Heart right ventricle (tissue), 16 donors: Measurements from ENCODE around the gene GCGR. TPM values are rescaled to one million over a fixed set of nuclear protein-coding genes. Genes with fewer than 3 reads are reported as not detected.

Experiments
- ATAC-seq, 8 donors: fragments of 200-7000 bp; cut with Tn5 transposase; one replicate each; pipeline ENCODE4 v1.9.1; 2020; ENCODE audit warnings: mild to moderate bottlenecking in 8 of 8, moderate library complexity in 8 of 8, moderate number of reproducible peaks in 1 of 8
- DNase-seq, 2 donors: peaks; one replicate each; pipeline ENCODE4 v3.0.0-alpha.2; 2020
- H3K27ac ChIP-seq, 10 donors: fragments of 200-600 bp; sonication (generic) in 2 of 10; one replicate each; pipeline versions ENCODE4 v1.5.0 to v1.8.0; 2020 to 2022; ENCODE audit warnings: mild to moderate bottlenecking in 3 of 10
- H3K27me3 ChIP-seq, 7 donors: fragments of 200-600 bp; one replicate each; pipeline ENCODE4 v1.8.0; 2021 to 2022; ENCODE audit warnings: mild to moderate bottlenecking in 2 of 7
- H3K36me3 ChIP-seq, 9 donors: fragments of 200-600 bp; sonication (generic) in 1 of 9; one replicate each; pipeline versions ENCODE4 v1.5.0 to v1.8.0; 2020 to 2022; ENCODE audit warnings: mild to moderate bottlenecking in 2 of 9
- H3K4me1 ChIP-seq, 9 donors: fragments of 200-600 bp; sonication (generic) in 1 of 9; one replicate each; pipeline versions ENCODE4 v1.5.0 to v1.8.0; 2020 to 2022; ENCODE audit warnings: mild to moderate bottlenecking in 4 of 9
- H3K4me3 ChIP-seq, 10 donors: fragments of 200-600 bp; sonication (generic) in 2 of 10; one replicate each; pipeline versions ENCODE4 v1.5.0 to v1.8.0; 2020 to 2022; ENCODE audit warnings: mild to moderate bottlenecking in 7 of 10, moderate library complexity in 2 of 10
- H3K9me3 ChIP-seq, 11 donors: fragments of 200-600 bp in 10 of 11; sonication (generic) in 2 of 11; one replicate each; pipeline versions ENCODE4 v1.5.0 to v1.8.0; 2013 to 2022; ENCODE audit warnings: mild to moderate bottlenecking in 2 of 11, control low read depth in 1 of 11, moderate library complexity in 1 of 11
- CTCF ChIP-seq, 9 donors: fragments of 200-600 bp; sonication (generic) in 2 of 9; IDR thresholded peaks; one replicate each; pipeline versions ENCODE4 v1.5.0 to v1.8.0; 2021 to 2022; ENCODE audit warnings: antibody characterized with exemption in 9 of 9, mild to moderate bottlenecking in 5 of 9, moderate library complexity in 1 of 9
- WGBS, 2 donors: extraction: QIAGEN DNeasy Blood & Tissue Kit; methylation state at CpG; one replicate each; pipeline ENCODE4 v1.1.7; 2013; ENCODE audit warnings: inconsistent platforms in 1 of 2; 5-methylcytosine and 5-hydroxymethylcytosine counted together
- intact Hi-C, 10 donors: fragments of 100-400 bp; cut with DNase I; formaldehyde crosslinking; loops; one replicate each; pipeline versions ENCODE4 v1.11.1 to v1.14.2; 2022
- polyA plus RNA-seq, 2 donors: library from polyadenylated mRNA; stranded (reverse); fragments of 200-250 nt; gene quantifications; one replicate each; pipeline ENCODE4 v1.2.3, GENCODE V29; 2013
- total RNA-seq, 10 donors: library from RNA; stranded (reverse); fragmentation: NEBNext Ultra II Directional in 3 of 10; extraction: Animal tissue kit (Norgen Biotek cat#: 25700) in 3 of 10; gene quantifications; one replicate each; pipeline versions ENCODE4 v1.2.1 to v1.2.4, GENCODE V29; 2021 to 2023
- donor health status: Arrhythmogenic right ventricular cardiomyopathy.
- donor health status: ischemic (EF 13 %, LVEDD 7.1; RV severe dilation, severe dysfunction).
- donor health status: healthy with polysubstance abuse.
- donor health status: DM: no; HTN: yes; CAD: no.
- donor health status: DM: no; HTN: no; CAD: no.
- donor health status: ischemic (EF 25% LVEDD 6.9; RV normal size, moderate dysfunction).
- donor health status: ischemic (EF 25% LVEDD 5.7; RV mildly dilated, moderate dysfunction).
- donor health status: healthy.
- donor health status: DM: yes; HTN: yes; CAD: no.
- donor health status: Ischemic cardiomyopathy.
- donor health status: ischemic (EF 35%, LVEDD 5.7; RV mildly dilated, moderate dysfunction).
- donor health status: nonischemic (EF 11% LVEDD 7.7; RV severe dilation, severe dysfunction).
- donor health status: DM: yes; HTN: yes; CAD: no.
- donor health status: PGD.
- donor health status: ischemic (EF 29% LVEDD 5.4; RV normal size, mild dysfunction).
- donor health status: nonischemic (EF 23%, LVEDD 6.1; RV moderate dilation, normal function).

GCGR gene
- total and polyA plus RNA-seq, 12 donors, result 0.03 TPM; not detected in 11

GRCh38 chr17:81845881-81846742 is 42.2 kb downstream of the GCGR start:
- peaks cover 0 to 7% (median 5%) of the 10 kb centered on the region in 9 donors for H3K4me1 ChIP-seq
- H3K27ac ChIP-seq, result no peak overlapping the region
- WGBS, 2 donors, result 94 to 95% methylated on average over 38 of the region's 38 CpGs
- no peaks in the 10 kb centered on the region for H3K27me3 ChIP-seq
- TF ChIP-seq CTCF (IDR thresholded peaks at IDR 0.05), result no peak
- ATAC-seq (peak in 1 of 8 donors; percentile 29), DNase-seq (no peak)
- H3K36me3 ChIP-seq, result peaks cover 21 to 90% (median 61%) of the 10 kb centered on the region in 9 donors
- no peak overlapping the region for H3K4me3 ChIP-seq
- intact Hi-C loops, result no loop called here
- no peaks in the 10 kb centered on the region for H3K9me3 ChIP-seq

GRCh38 chr17:81846743-81847689 is 43.1 kb downstream of the GCGR start:
- no peak for TF ChIP-seq CTCF (IDR thresholded peaks at IDR 0.05)
- intact Hi-C loops, result no loop called here
- Histone ChIP-seq H3K9me3 (no peaks in the 10 kb centered on the region), H3K4me1 (no peaks in the 10 kb centered on the region), H3K36me3 (peaks cover 22 to 99% (median 65%) of the 10 kb centered on the region in 9 donors), H3K4me3 (no peak overlapping the region), H3K27me3 (no peaks in the 10 kb centered on the region), H3K27ac (no peak overlapping the region)
- ATAC-seq (no peak), DNase-seq (no peak)
- 80 to 85% methylated on average over 24 of the region's 24 CpGs for WGBS, 2 donors

- Histone ChIP-seq H3K4me1 (peaks cover 0 to 2% (median 0%) of the 10 kb centered on the region in 9 donors), H3K9me3 (no peaks in the 10 kb centered on the region), H3K4me3 (no peak overlapping the region), H3K36me3 (peaks cover 17 to 100% (median 72%) of the 10 kb centered on the region in 9 donors), H3K27me3 (no peaks in the 10 kb centered on the region), H3K27ac (no peak overlapping the region)
- DNase-seq (no peak), ATAC-seq (no peak)
- TF ChIP-seq CTCF (IDR thresholded peaks at IDR 0.05), result no peak
- intact Hi-C loops, result no loop called here
- 94 to 95% methylated on average over 12 of the region's 12 CpGs for WGBS, 2 donors
These were observed 45.5 kb downstream of the GCGR start for GRCh38 chr17:81849457-81849856.

- no peak for TF ChIP-seq CTCF (IDR thresholded peaks at IDR 0.05)
- 94 to 96% methylated on average over 16 of the region's 16 CpGs for WGBS, 2 donors
- Histone ChIP-seq H3K36me3 (peaks cover 0 to 100% (median 62%) of the 10 kb centered on the region in 9 donors), H3K27me3 (no peaks in the 10 kb centered on the region), H3K4me3 (no peak overlapping the region), H3K4me1 (peaks cover 0 to 16% (median 8%) of the 10 kb centered on the region in 9 donors), H3K9me3 (no peaks in the 10 kb centered on the region), H3K27ac (no peak overlapping the region)
- intact Hi-C loops, result no loop called here
- no peak for ATAC-seq
- DNase-seq, result no peak
These were observed 47.5 kb downstream of the GCGR start for GRCh38 chr17:81851423-81851822.
